GM12878 (cell line): ENCODE data around the gene IZUMO3. TPM values are rescaled to one million over a fixed set of nuclear protein-coding genes. Genes with fewer than 3 reads are reported as not detected.

ENCODE experiments used
- ATAC-seq: fragments of 200-7000 bp; cut with Tn5 transposase; 3 replicates; pipeline ENCODE4 v1.9.1; 2020; ENCODE audit warnings: mild to moderate bottlenecking, moderate library complexity
- BruUV-seq: library from RNA; stranded (reverse); fragments of 400-500 nt; replicated peaks from 2 replicates; lab custom pipeline; 2021; lab: Mats Ljungman, UMichigan
- CTCF ChIA-PET: fragments of 300-600 bp; sonication (Branson Sonifier 250); formaldehyde crosslinking; extraction: SDS; loops from one replicate; lab custom pipeline; 2021; ENCODE audit warnings: inconsistent platforms; lab: Yijun Ruan, JAX
- POLR2A ChIA-PET: fragments of 350-600 bp; formaldehyde crosslinking; extraction: SDS; loops from one replicate; lab custom pipeline; 2021; ENCODE audit warnings: inconsistent platforms; lab: Charles Lee
- RAD21 ChIA-PET: fragments of 300-600 bp; sonication (Branson Sonifier 250); formaldehyde crosslinking; loops from one replicate; lab custom pipeline; 2023; ENCODE audit warnings: antibody characterized with exemption; ENCODE audit not compliant: unreplicated experiment; lab: Charles Lee
- SMC1A ChIA-PET: fragments of 300-600 bp; sonication (Branson Sonifier 250); formaldehyde crosslinking; loops from one replicate; lab custom pipeline; 2023; ENCODE audit not compliant: unreplicated experiment, uncharacterized antibody; lab: Charles Lee
- DNase-seq: peaks from one replicate; pipeline ENCODE4 v3.0.0-alpha.2; 2011; ENCODE audit warnings: low read depth, low spot score
- FAIRE-seq: peaks from 3 replicates; lab custom pipeline; 2011; peaks lifted over from hg19 to GRCh38; lab: Jason Lieb, UNC
- H2AFZ ChIP-seq: 2 replicates; pipeline ENCODE4 v1.6.0; 2011; ENCODE audit warnings: low read depth, low read length, control low read depth; ENCODE audit not compliant: control insufficient read depth
- H3K27ac ChIP-seq: 2 replicates; pipeline ENCODE4 v1.5.1; 2011; ENCODE audit warnings: control low read depth; ENCODE audit not compliant: control insufficient read depth, insufficient read depth
- H3K27me3 ChIP-seq, 2 experiments: replicated peaks in 1 of 2; 2 replicates each; pipeline versions ENCODE4 v1.6.0 to v1.6.1; 2011; ENCODE audit warnings: low read length in 1 of 2; ENCODE audit not compliant: control insufficient read depth in 2 of 2, insufficient read depth in 2 of 2
- H3K36me3 ChIP-seq, 2 experiments: 2 replicates each; pipeline ENCODE4 v1.5.1; 2011; ENCODE audit warnings: low read length in 1 of 2; ENCODE audit not compliant: control insufficient read depth in 2 of 2, insufficient read depth in 2 of 2
- H3K4me1 ChIP-seq: 2 replicates; pipeline ENCODE4 v1.6.1; 2011; ENCODE audit warnings: mild to moderate bottlenecking, low read length, moderate library complexity, mixed read lengths; ENCODE audit not compliant: control insufficient read depth, insufficient read depth
- H3K4me2 ChIP-seq: 2 replicates; pipeline ENCODE4 v1.6.0; 2011; ENCODE audit warnings: control low read depth; ENCODE audit not compliant: control insufficient read depth, insufficient read depth
- H3K4me3 ChIP-seq: fragments of 200-600 bp; sonication (generic); 2 replicates; pipeline ENCODE4 v1.5.1; 2016
- H3K79me2 ChIP-seq: 2 replicates; pipeline ENCODE4 v1.6.0; 2011; ENCODE audit warnings: low read length; ENCODE audit not compliant: control insufficient read depth, insufficient read depth
- H3K9ac ChIP-seq: 2 replicates; pipeline ENCODE4 v1.8.0; 2011; ENCODE audit warnings: low read length, control low read depth, mixed read lengths; ENCODE audit not compliant: control insufficient read depth, insufficient read depth
- H3K9me3 ChIP-seq: replicated peaks from 3 replicates; pipeline ENCODE4 v1.5.1; 2011; ENCODE audit warnings: mild to moderate bottlenecking, low read length; ENCODE audit not compliant: control insufficient read depth, insufficient read depth
- H4K20me1 ChIP-seq: 2 replicates; pipeline ENCODE4 v1.6.0; 2011; ENCODE audit not compliant: control insufficient read depth, insufficient read depth
- BCL3 ChIP-seq: IDR thresholded peaks from 2 replicates; pipeline ENCODE4 v1.6.1; 2011; ENCODE audit warnings: borderline replicate concordance, low read depth, mild to moderate bottlenecking, moderate library complexity, low read length; ENCODE audit not compliant: insufficient read depth, poor library complexity, severe bottlenecking
- CREB1 ChIP-seq: IDR thresholded peaks from 2 replicates; pipeline ENCODE4 v1.6.1; 2012; ENCODE audit warnings: low read depth, mild to moderate bottlenecking, inconsistent platforms
- EGR1 ChIP-seq, 2 experiments: IDR thresholded peaks; 1 replicate in 1 of 2; 2 replicates in 1 of 2; pipeline ENCODE4 v1.6.1; 2011 to 2012; ENCODE audit warnings: low read depth in 2 of 2, low read length in 2 of 2, borderline replicate concordance in 1 of 2, mild to moderate bottlenecking in 1 of 2, moderate library complexity in 1 of 2
- IKZF2 ChIP-seq, 2 experiments: fragments of 450-650 bp; IDR thresholded peaks; 2 replicates each; pipeline ENCODE4 v1.6.1; 2017; ENCODE audit warnings: mild to moderate bottlenecking in 2 of 2, moderate library complexity in 2 of 2
- RAD21 ChIP-seq: IDR thresholded peaks from 2 replicates; pipeline ENCODE4 v1.6.1; 2011; ENCODE audit warnings: mild to moderate bottlenecking, low read depth, low read length, moderate library complexity; ENCODE audit not compliant: insufficient read depth
- SMAD1 ChIP-seq: fragments of 450-650 bp; IDR thresholded peaks from 2 replicates; pipeline ENCODE4 v1.6.1; 2018; ENCODE audit warnings: mild to moderate bottlenecking, low read depth; ENCODE audit not compliant: partially characterized antibody
- SMARCA5 ChIP-seq: fragments of 450-650 bp; IDR thresholded peaks from 2 replicates; pipeline ENCODE4 v1.6.1; 2017; ENCODE audit warnings: mild to moderate bottlenecking
- SPI1 ChIP-seq: IDR thresholded peaks from 2 replicates; pipeline ENCODE4 v1.6.1; 2011; ENCODE audit warnings: low read depth, mild to moderate bottlenecking, low read length, moderate library complexity, borderline replicate concordance; ENCODE audit not compliant: insufficient read depth
- TCF12 ChIP-seq: IDR thresholded peaks from 2 replicates; pipeline ENCODE4 v1.6.1; 2011; ENCODE audit warnings: low read depth, mild to moderate bottlenecking, low read length
- YBX1 ChIP-seq: fragments of 450-650 bp; IDR thresholded peaks from 2 replicates; pipeline ENCODE4 v1.6.1; 2016; ENCODE audit warnings: antibody characterized with exemption
- ZBTB4 ChIP-seq: fragments of 450-650 bp; formaldehyde crosslinking; IDR thresholded peaks from 2 replicates; pipeline ENCODE4 v1.4.0; 2022; ENCODE audit warnings: mild to moderate bottlenecking, moderate library complexity
- ZNF622 ChIP-seq: fragments of 450-650 bp; IDR thresholded peaks from 2 replicates; pipeline ENCODE4 v1.6.1; 2017; ENCODE audit warnings: mild to moderate bottlenecking, inconsistent platforms
- WGBS: methylation state at CpG from one replicate; pipeline ENCODE4 v1.1.6; 2016; ENCODE audit warnings: low lambda C conversion rate; ENCODE audit not compliant: insufficient replicate concordance, insufficient coverage; ENCODE audit errors: missing lambda C conversion rate; 5-methylcytosine and 5-hydroxymethylcytosine counted together
- in situ Hi-C: fragments of 300-500 bp; cut with MboI; formaldehyde crosslinking; loops from 9 replicates; pipeline ENCODE4 v1.14.3; 2018; ENCODE audit warnings: mixed read lengths
- intact Hi-C: fragments of 100-400 bp; cut with micrococcal nuclease; formaldehyde crosslinking; loops from one replicate; pipeline ENCODE4 v1.14.2; 2022; ENCODE audit not compliant: unreplicated experiment
- polyA plus RNA-seq, 11 experiments: library from polyadenylated mRNA; depleted of rRNA in 4 of 11; unstranded in 6 of 11; stranded (reverse) in 5 of 11; fragments of >200 nt; fragmentation: Nextera tagmentation in 4 of 11; fragmentation: Illumina TruSeq in 1 of 11; extraction: Ambion mirVana in 4 of 11; extraction: Trizol in 1 of 11; gene quantifications; 1 replicate in 1 of 11; 2 replicates in 10 of 11; pipeline versions ENCODE4 v1.2.1 to v1.2.3, GENCODE V29; 2011 to 2016; ENCODE audit warnings: inconsistent platforms in 2 of 11, missing spikeins in 2 of 11, low read depth in 1 of 11
- total RNA-seq, 4 experiments: library from RNA; depleted of rRNA in 3 of 4; stranded (reverse); fragments of >200 nt in 3 of 4; fragmentation: Illumina TruSeq in 1 of 4; extraction: Trizol in 1 of 4; gene quantifications; 2 replicates each; pipeline versions ENCODE4 v1.2.1 to v1.2.3, GENCODE V29; 2013 to 2021
- TF ChIP-seq, protein P1 (sequence below): IDR thresholded peaks from 2 replicates; pipeline ENCODE4 v1.6.1; 2012; ENCODE audit warnings: low read depth, low read length, improper control_type of control experiment

IZUMO3 gene
- total and polyA plus RNA-seq, 10 of the 15 experiments (the other 5 are each of a cell fraction or from before 2014, with no cell fraction given) = not detected

- Histone ChIP-seq H3K79me2 (no peaks in the 10 kb centered on the region), H2AFZ (no peak overlapping the region)
- DNase-seq = no peak
- TF ChIP-seq IKZF2 (IDR thresholded peaks at IDR 0.05) (no peak), SMARCA5 (no peak), RAD21 (no peak), ZBTB4 (no peak)
- TF ChIP-seq, all 136 proteins: peak for 0
- 22% methylated on average over 2 of the region's 2 CpGs for WGBS
- ATAC-seq (no peak), FAIRE-seq (no peak)
- no peak overlapping the region for H3K4me3 ChIP-seq
- H3K4me1 ChIP-seq = no peaks in the 10 kb centered on the region
- RAD21 ChIA-PET = no interaction called here
- POLR2A ChIA-PET = no interaction called here
- CTCF ChIA-PET = no interaction called here
- BruUV-seq = no TSS peak
- SMC1A ChIA-PET = interaction anchor here (1.0 to 1.2 kb wide), 3 partner anchors 11 to 14 kb away, joined by 3 to 5 read pairs (median 3); no protein-coding TSS in a partner anchor
- H4K20me1 ChIP-seq = no peaks in the 10 kb centered on the region
- H3K9ac ChIP-seq = no peak overlapping the region
- H3K4me2 ChIP-seq = no peak overlapping the region
- no peak overlapping the region for H3K27ac ChIP-seq
- no peaks in the 10 kb centered on the region for H3K36me3 ChIP-seq
- intact Hi-C loops (no loop called here), in situ Hi-C loops (no loop called here)
- H3K27me3 ChIP-seq = no peaks in the 10 kb centered on the region
- no peaks in the 10 kb centered on the region for H3K9me3 ChIP-seq
These were observed 27.2 kb downstream of the IZUMO3 start for GRCh38 chr9:24518545-24518944.

DNA sequence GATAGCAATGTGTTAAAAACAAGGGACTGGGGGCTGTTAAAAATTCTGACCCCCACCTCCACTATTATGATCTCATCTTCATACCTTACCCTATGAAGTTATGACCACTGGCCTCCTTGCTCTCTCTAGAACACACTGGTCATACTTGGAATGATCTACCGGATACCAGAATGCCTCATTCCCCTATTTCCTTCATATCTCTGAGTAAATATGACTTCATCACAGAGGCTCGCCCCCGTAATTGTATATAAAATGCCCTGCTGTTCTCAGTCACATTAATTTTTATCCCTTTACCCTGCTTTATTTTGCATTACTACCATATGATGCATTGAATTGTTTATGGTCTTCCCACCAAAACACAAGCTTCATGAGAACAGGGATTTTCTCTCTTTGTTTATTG lies 29.2 kb downstream of the IZUMO3 start:
- Histone ChIP-seq H3K27me3 (no peaks in the 10 kb centered on the region), H3K36me3 (no peaks in the 10 kb centered on the region), H3K27ac (no peak overlapping the region), H4K20me1 (no peaks in the 10 kb centered on the region), H3K9me3 (no peaks in the 10 kb centered on the region), H3K4me2 (no peak overlapping the region), H3K9ac (no peak overlapping the region), H2AFZ (no peak overlapping the region), H3K79me2 (no peaks in the 10 kb centered on the region), H3K4me3 (no peak overlapping the region), H3K4me1 (no peaks in the 10 kb centered on the region)
- ChIA-PET RAD21 (no interaction called here), CTCF (no interaction called here), POLR2A (no interaction called here), SMC1A (no interaction called here)
- BruUV-seq = no TSS peak
- DNase-seq (no peak), ATAC-seq (no peak), FAIRE-seq (no peak)
- in situ Hi-C loops = no loop called here
- WGBS = 17% methylated on average over 3 of the region's 3 CpGs
- intact Hi-C loops = no loop called here
- TF ChIP-seq CREB1 (no peak), EGR1 (IDR thresholded peaks at IDR 0.05; ENCODE audit: borderline replicate concordance in 1 of 2, low read depth in 2 of 2, low read length in 2 of 2) (no peak), TCF12 (no peak), SPI1 (no peak), BCL3 (no peak), SMAD1 (no peak), ZNF622 (no peak), YBX1 (no peak)
- TF ChIP-seq, protein P1, sequence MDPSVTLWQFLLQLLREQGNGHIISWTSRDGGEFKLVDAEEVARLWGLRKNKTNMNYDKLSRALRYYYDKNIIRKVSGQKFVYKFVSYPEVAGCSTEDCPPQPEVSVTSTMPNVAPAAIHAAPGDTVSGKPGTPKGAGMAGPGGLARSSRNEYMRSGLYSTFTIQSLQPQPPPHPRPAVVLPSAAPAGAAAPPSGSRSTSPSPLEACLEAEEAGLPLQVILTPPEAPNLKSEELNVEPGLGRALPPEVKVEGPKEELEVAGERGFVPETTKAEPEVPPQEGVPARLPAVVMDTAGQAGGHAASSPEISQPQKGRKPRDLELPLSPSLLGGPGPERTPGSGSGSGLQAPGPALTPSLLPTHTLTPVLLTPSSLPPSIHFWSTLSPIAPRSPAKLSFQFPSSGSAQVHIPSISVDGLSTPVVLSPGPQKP = no peak
